HepG2 (cell line): ENCODE measurements around the gene HECTD2. TPM values are rescaled to one million over a fixed set of nuclear protein-coding genes. Genes with fewer than 3 reads are reported as not detected.
A peak's percentile ranks its signal among the peaks of the same experiment; 100 is the strongest.

Experiments
- ATAC-seq: fragments of 200-7000 bp; cut with Tn5 transposase; 3 replicates; pipeline ENCODE4 v1.9.1; 2020; ENCODE audit warnings: mild to moderate bottlenecking, moderate library complexity
- BruUV-seq: library from RNA; stranded (reverse); fragments of 400-500 nt; replicated peaks from 2 replicates; lab custom pipeline; 2021; lab: Mats Ljungman, UMichigan
- CTCF ChIA-PET: fragments of 300-600 bp; formaldehyde crosslinking; extraction: SDS; loops from one replicate; lab custom pipeline; 2021; ENCODE audit warnings: low total read pairs, inconsistent platforms, low intra/inter-chr PET ratio; lab: Yijun Ruan, JAX
- POLR2A ChIA-PET: fragments of 350-600 bp; sonication (Branson Sonifier 250); formaldehyde crosslinking; loops from one replicate; lab custom pipeline; 2020; ENCODE audit warnings: antibody characterized with exemption, inconsistent platforms; lab: Yijun Ruan, JAX
- DNase-seq: peaks from one replicate; pipeline ENCODE4 v3.0.0-alpha.2; 2015; ENCODE audit warnings: low spot score
- FAIRE-seq: peaks from 3 replicates; lab custom pipeline; 2011; peaks lifted over from hg19 to GRCh38; lab: Jason Lieb, UNC
- H2AFZ ChIP-seq: one replicate; pipeline ENCODE4 v1.6.1; 2011; ENCODE audit warnings: low read length, inconsistent platforms
- H3K27ac ChIP-seq: fragments of 300-600 bp; 3 replicates; pipeline ENCODE4 v1.8.0; 2011; ENCODE audit warnings: mixed run types, mild to moderate bottlenecking, mixed read lengths, low read length, inconsistent platforms; ENCODE audit not compliant: insufficient read depth; ENCODE audit errors: extremely low read length
- H3K27me3 ChIP-seq, 2 experiments: fragments of 200-600 bp in 1 of 2; 2 replicates in 1 of 2; 3 replicates in 1 of 2; pipeline versions ENCODE4 v1.6.0 to v1.8.0; 2011; ENCODE audit warnings: low read length in 2 of 2, mild to moderate bottlenecking in 2 of 2, moderate library complexity in 2 of 2, inconsistent platforms in 1 of 2; ENCODE audit not compliant: insufficient read depth in 2 of 2, control insufficient read depth in 1 of 2
- H3K36me3 ChIP-seq, 2 experiments: fragments of 200-600 bp in 1 of 2; replicated peaks in 1 of 2; 2 replicates in 1 of 2; 3 replicates in 1 of 2; pipeline versions ENCODE4 v1.5.1 to v1.8.0; 2011; ENCODE audit warnings: low read length in 2 of 2, inconsistent platforms in 1 of 2; ENCODE audit not compliant: insufficient read depth in 2 of 2, control insufficient read depth in 1 of 2
- H3K4me1 ChIP-seq: 2 replicates; pipeline ENCODE4 v1.5.1; 2012; ENCODE audit warnings: low read length, inconsistent platforms; ENCODE audit not compliant: insufficient read depth
- H3K4me2 ChIP-seq: 2 replicates; pipeline ENCODE4 v1.6.0; 2011; ENCODE audit warnings: low read depth, low read length, inconsistent platforms
- H3K4me3 ChIP-seq, 3 experiments: fragments of 200-600 bp in 1 of 3; sonication (generic), shearing (Covaris generic) in 1 of 3; replicated peaks in 1 of 3; 2 replicates each; pipeline ENCODE4 v1.5.1; 2011 to 2016; ENCODE audit warnings: low read length in 3 of 3, inconsistent platforms in 2 of 3, low read depth in 2 of 3, mild to moderate bottlenecking in 2 of 3, control low read depth in 1 of 3, mixed read lengths in 1 of 3; ENCODE audit not compliant: insufficient read depth in 1 of 3
- H3K79me2 ChIP-seq: one replicate; pipeline ENCODE4 v1.6.1; 2011; ENCODE audit warnings: low read length, inconsistent platforms; ENCODE audit not compliant: insufficient read depth
- H3K9ac ChIP-seq: 2 replicates; pipeline ENCODE4 v1.6.0; 2011; ENCODE audit warnings: mild to moderate bottlenecking, low read depth, low read length, inconsistent platforms; ENCODE audit not compliant: insufficient read depth
- H3K9me3 ChIP-seq: 2 replicates; pipeline ENCODE4 v1.5.1; 2012; ENCODE audit warnings: mild to moderate bottlenecking, low read length
- H4K20me1 ChIP-seq: 2 replicates; pipeline ENCODE4 v1.6.0; 2011; ENCODE audit warnings: inconsistent platforms, mild to moderate bottlenecking, low read length, moderate library complexity; ENCODE audit not compliant: insufficient read depth
- ATF7-NPFF ChIP-seq: sonication (generic); formaldehyde crosslinking; IDR thresholded peaks from 2 replicates; pipeline ENCODE4 v1.8.1; 2023; ENCODE audit warnings: mild to moderate bottlenecking, low read depth, missing genetic modification reagents, moderate library complexity
- ISL2 ChIP-seq: sonication (generic); formaldehyde crosslinking; IDR thresholded peaks from 2 replicates; pipeline ENCODE4 v1.5.0; 2020; ENCODE audit warnings: missing genetic modification reagents
- KLF13 ChIP-seq: sonication (generic); formaldehyde crosslinking; IDR thresholded peaks from 2 replicates; pipeline ENCODE4 v1.4.0; 2020; ENCODE audit warnings: mild to moderate bottlenecking, missing genetic modification reagents
- ZBED4 ChIP-seq: sonication (generic); formaldehyde crosslinking; IDR thresholded peaks from 2 replicates; pipeline ENCODE4 v1.4.0; 2020; ENCODE audit warnings: missing genetic modification reagents, borderline replicate concordance
- WGBS: methylation state at CpG from one replicate; pipeline ENCODE4 v1.1.6; 2017; ENCODE audit warnings: low lambda C conversion rate; 5-methylcytosine and 5-hydroxymethylcytosine counted together
- in situ Hi-C: cut with HindIII; loops from 2 replicates; pipeline ENCODE4 v1.10.0; 2017; ENCODE audit warnings: low pct_unique_long_range_greater_than_20kb; ENCODE audit not compliant: extremely low pct_ligation_motif_present
- intact Hi-C: fragments of 100-400 bp; cut with micrococcal nuclease; formaldehyde crosslinking; loops from one replicate; pipeline ENCODE4 v1.10.0; 2022; ENCODE audit not compliant: unreplicated experiment
- polyA plus RNA-seq, 8 experiments: library from polyadenylated mRNA; depleted of rRNA in 3 of 8; stranded (reverse) in 7 of 8; unstranded in 1 of 8; fragments of >200 nt; fragmentation: Illumina TruSeq in 4 of 8; extraction: Trizol in 4 of 8; gene quantifications; 2 replicates each; pipeline versions ENCODE4 v1.2.1 to v1.2.3, GENCODE V29; 2011 to 2016; ENCODE audit warnings: low read depth in 4 of 8, missing spikeins in 1 of 8, mixed read lengths in 1 of 8; ENCODE audit not compliant: insufficient read depth in 1 of 8
- total RNA-seq, 5 experiments: library from RNA; depleted of rRNA; stranded (reverse); fragments of >200 nt; fragmentation: Illumina TruSeq; extraction: Trizol; gene quantifications; 2 replicates each; pipeline ENCODE4 v1.2.3, GENCODE V29; 2016; ENCODE audit warnings: low read depth in 1 of 5

The HECTD2 gene
- total and polyA plus RNA-seq, 2 of the 13 experiments (the other 11 are each of a cell fraction or from before 2014, with no cell fraction given) = 3.2 to 5.2 TPM

- Histone ChIP-seq H2AFZ (no peak overlapping the region), H3K4me2 (no peak overlapping the region), H3K4me1 (peaks cover 96% of the 10 kb centered on the region), H3K27me3 (no peaks in the 10 kb centered on the region), H3K9me3 (peaks cover 10% of the 10 kb centered on the region), H3K9ac (no peak overlapping the region), H3K36me3 (no peaks in the 10 kb centered on the region), H3K79me2 (no peaks in the 10 kb centered on the region), H4K20me1 (no peaks in the 10 kb centered on the region), H3K27ac (peak overlapping the region; percentile 87), H3K4me3 (no peak overlapping the region)
- BruUV-seq = no TSS peak
- FAIRE-seq (no peak), ATAC-seq (no peak), DNase-seq (no peak)
- intact Hi-C loops = loop anchor here (5.0 to 10.0 kb wide), 4 partner anchors 39 to 244 kb away; no protein-coding TSS in a partner anchor
- TF ChIP-seq ZBED4 (CRISPR knock-in tag) (no peak), ATF7-NPFF (CRISPR knock-in tag) (no peak), KLF13 (CRISPR knock-in tag) (no peak), ISL2 (CRISPR knock-in tag) (0 out of 2 replicates have a peak, but pooled peaks have one; percentile 16)
- CTCF ChIA-PET = no interaction called here
- POLR2A ChIA-PET = interaction anchor here (2.2 kb wide), 1 partner anchor 74 kb away, joined by 11 read pairs; the partner anchor contains the start of gene PPP1R3C
- 96% methylated on average over 3 of the region's 3 CpGs for WGBS
- in situ Hi-C loops = loop anchor here (5.0 to 10.0 kb wide), 2 partner anchors 74 to 264 kb away; partner anchors contain the start of gene PPP1R3C
Observed at GRCh38 chr10:91558473-91558872, 148.3 kb downstream of the HECTD2 start.
